Esophagus muscularis mucosa (tissue), 3 donors: ENCODE measurements around the gene C2CD2L.

Experiments used
- POLR2A ChIP-seq: fragments of 450-650 bp; IDR thresholded peaks from one replicate; pipeline ENCODE4 v1.6.1; 2017; ENCODE audit warnings: antibody characterized with exemption, moderate library complexity, mild to moderate bottlenecking, low read depth
- TF ChIP-seq, protein P1 (sequence below), 3 experiments: fragments of 200-600 bp in 2 of 3; fragments of 450-650 bp in 1 of 3; sonication (generic) in 2 of 3; IDR thresholded peaks; one replicate each; pipeline ENCODE4 v1.5.1; 2017 to 2019; ENCODE audit warnings: antibody characterized with exemption in 3 of 3, mild to moderate bottlenecking in 2 of 3, moderate library complexity in 1 of 3

GRCh38 chr11:119125821-119126220 lies 18.7 kb downstream of the C2CD2L start:
- TF ChIP-seq, protein P1, sequence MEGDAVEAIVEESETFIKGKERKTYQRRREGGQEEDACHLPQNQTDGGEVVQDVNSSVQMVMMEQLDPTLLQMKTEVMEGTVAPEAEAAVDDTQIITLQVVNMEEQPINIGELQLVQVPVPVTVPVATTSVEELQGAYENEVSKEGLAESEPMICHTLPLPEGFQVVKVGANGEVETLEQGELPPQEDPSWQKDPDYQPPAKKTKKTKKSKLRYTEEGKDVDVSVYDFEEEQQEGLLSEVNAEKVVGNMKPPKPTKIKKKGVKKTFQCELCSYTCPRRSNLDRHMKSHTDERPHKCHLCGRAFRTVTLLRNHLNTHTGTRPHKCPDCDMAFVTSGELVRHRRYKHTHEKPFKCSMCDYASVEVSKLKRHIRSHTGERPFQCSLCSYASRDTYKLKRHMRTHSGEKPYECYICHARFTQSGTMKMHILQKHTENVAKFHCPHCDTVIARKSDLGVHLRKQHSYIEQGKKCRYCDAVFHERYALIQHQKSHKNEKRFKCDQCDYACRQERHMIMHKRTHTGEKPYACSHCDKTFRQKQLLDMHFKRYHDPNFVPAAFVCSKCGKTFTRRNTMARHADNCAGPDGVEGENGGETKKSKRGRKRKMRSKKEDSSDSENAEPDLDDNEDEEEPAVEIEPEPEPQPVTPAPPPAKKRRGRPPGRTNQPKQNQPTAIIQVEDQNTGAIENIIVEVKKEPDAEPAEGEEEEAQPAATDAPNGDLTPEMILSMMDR (IDR thresholded peaks at IDR 0.05), result no peak
- TF ChIP-seq POLR2A, result no peak
